ENCODE measurements around the gene TMEM163.

DNA sequence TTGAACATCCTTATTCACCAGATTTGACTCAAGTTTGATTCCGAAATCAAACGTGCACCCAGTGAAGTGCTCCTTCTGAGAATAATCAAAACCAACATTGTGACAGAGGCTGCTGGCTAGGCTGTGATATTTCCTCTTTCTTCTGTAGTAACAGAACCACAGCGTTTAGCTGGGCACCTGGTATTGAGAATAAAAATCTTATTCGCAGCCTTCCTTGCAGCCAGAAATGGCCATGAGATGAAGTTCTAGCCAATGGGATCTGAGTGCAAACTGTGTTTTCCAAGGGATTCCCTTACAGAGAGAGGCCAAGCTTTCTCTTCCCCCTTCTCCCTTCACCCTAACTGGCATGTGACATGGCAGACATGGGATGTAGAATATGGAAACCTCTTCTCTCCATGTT is 51.7 kb downstream of the TMEM163 start:
- TF ChIP-seq CTCF (IDR thresholded peaks at IDR 0.05): no peak
- TF ChIP-seq POLR2A (IDR thresholded peaks at IDR 0.05): no peak
